ENCODE results near the gene TOMM22.

DNA sequence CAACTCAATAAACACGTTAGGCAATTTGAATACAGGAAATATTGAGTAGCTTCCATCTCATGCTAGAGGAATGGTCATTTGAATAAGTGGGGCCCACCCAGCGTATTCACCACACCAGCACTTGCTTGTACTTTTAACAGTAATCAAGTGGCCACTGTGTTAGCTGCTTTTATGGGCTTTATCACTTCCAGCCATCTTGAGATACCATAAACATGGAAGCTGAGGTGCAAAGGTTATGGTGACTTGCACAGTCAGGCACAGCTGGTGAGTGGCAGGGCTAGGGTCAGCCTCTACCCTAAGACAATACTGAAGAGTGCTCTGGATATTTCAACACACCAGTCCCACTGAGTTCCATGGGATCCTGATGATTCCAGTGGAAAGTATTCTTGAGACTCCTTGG, 12.3 kb downstream of the TOMM22 start:
- TF ChIP-seq, protein P1, sequence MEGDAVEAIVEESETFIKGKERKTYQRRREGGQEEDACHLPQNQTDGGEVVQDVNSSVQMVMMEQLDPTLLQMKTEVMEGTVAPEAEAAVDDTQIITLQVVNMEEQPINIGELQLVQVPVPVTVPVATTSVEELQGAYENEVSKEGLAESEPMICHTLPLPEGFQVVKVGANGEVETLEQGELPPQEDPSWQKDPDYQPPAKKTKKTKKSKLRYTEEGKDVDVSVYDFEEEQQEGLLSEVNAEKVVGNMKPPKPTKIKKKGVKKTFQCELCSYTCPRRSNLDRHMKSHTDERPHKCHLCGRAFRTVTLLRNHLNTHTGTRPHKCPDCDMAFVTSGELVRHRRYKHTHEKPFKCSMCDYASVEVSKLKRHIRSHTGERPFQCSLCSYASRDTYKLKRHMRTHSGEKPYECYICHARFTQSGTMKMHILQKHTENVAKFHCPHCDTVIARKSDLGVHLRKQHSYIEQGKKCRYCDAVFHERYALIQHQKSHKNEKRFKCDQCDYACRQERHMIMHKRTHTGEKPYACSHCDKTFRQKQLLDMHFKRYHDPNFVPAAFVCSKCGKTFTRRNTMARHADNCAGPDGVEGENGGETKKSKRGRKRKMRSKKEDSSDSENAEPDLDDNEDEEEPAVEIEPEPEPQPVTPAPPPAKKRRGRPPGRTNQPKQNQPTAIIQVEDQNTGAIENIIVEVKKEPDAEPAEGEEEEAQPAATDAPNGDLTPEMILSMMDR (conservative IDR thresholded peaks at IDR 0.05 in 1 of 2, IDR thresholded peaks at IDR 0.05 in 1 of 2; ENCODE audit: low read depth in 1 of 2, low read length in 2 of 2): no peak
- no peak for TF ChIP-seq EZH2 (IDR thresholded peaks at IDR 0.05; ENCODE audit: low read length, missing control alignments)

All from fibroblast of lung (primary cell).